OCI-LY7 (cell line): Measurements from ENCODE around the gene GDF2.

Experiments used
- EZH2phosphoT487 ChIP-seq: fragments of 200-600 bp; sonication (generic); IDR thresholded peaks from 2 replicates; pipeline ENCODE4 v1.6.1; 2018; ENCODE audit warnings: low read depth, borderline replicate concordance, mild to moderate bottlenecking, mixed run types, antibody characterized with exemption, low read length, moderate library complexity, mixed read lengths
- TF ChIP-seq, protein P1 (sequence below): fragments of 200-600 bp; sonication (generic); conservative IDR thresholded peaks from 2 replicates; pipeline ENCODE4 v1.5.1; 2014; ENCODE audit warnings: mild to moderate bottlenecking, antibody characterized with exemption, low read length, moderate library complexity, mixed read lengths

DNA sequence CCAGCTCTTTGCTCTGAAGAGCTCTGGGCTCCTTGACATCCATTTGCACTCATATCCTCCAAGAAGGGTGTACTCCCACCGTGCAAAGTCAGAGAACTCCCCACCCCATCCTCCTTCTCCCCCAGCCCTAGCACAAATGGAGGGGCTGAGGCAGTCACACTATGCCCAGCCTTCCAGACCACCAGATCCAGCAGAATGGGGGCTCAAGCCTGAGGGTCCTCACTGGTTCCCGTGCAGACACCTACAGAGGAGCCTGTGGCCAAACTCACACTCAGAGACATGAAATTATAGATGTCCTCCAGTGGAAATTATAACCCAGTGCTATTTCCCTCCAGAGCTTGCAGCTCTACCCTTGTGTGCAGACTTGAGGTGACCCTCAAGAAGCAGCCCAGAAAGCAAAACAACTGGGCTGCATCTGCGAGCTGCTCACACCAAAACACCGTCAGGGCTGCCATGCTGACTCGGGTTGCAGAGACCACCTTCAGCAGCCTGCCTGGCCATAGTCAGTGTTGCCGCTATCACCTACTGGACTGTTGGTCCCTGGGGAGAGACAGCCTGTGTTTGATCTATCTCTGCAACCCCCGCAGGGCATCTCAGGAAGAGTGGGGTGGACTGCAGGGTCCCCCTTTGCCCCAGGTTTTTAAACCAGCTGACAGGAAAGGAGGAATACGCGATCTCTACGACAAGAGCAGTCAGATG lies 54.4 kb downstream of the GDF2 start:
- TF ChIP-seq, protein P1, sequence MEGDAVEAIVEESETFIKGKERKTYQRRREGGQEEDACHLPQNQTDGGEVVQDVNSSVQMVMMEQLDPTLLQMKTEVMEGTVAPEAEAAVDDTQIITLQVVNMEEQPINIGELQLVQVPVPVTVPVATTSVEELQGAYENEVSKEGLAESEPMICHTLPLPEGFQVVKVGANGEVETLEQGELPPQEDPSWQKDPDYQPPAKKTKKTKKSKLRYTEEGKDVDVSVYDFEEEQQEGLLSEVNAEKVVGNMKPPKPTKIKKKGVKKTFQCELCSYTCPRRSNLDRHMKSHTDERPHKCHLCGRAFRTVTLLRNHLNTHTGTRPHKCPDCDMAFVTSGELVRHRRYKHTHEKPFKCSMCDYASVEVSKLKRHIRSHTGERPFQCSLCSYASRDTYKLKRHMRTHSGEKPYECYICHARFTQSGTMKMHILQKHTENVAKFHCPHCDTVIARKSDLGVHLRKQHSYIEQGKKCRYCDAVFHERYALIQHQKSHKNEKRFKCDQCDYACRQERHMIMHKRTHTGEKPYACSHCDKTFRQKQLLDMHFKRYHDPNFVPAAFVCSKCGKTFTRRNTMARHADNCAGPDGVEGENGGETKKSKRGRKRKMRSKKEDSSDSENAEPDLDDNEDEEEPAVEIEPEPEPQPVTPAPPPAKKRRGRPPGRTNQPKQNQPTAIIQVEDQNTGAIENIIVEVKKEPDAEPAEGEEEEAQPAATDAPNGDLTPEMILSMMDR, result no peak
- TF ChIP-seq EZH2phosphoT487, result no peak
